CD4-positive, alpha-beta T cell treated with Interleukin-21 for 1 hour (primary cell): Measurements from ENCODE around the gene EXO5.
"Not testable (repeated sequence)": the region's sequence is repeated elsewhere in the genome, so short reads cannot be mapped to it uniquely, and the experiment has no call there.

Source experiments
- DNase-seq: peaks from one replicate; pipeline ENCODE4 v3.0.0-alpha.2; 2020

Gene EXO5

DNA sequence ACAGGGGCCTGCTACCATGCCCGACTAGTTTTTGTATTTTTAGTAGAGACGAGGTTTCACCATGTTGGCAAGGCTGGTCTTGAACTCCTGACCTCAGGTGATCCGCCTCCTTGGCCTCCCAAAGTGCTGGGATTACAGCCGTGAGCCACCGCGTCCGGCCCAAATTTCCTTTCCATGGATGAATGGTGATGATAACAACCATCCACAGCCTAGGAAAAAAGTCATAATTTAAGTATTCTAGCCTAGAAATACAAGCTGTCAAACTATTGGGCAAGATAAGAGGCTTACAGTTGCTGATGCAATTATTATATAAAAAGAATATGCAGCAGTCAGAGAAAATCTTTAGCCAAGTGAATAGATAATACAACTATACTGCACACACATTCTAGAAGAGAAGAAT, 46.2 kb downstream of the EXO5 start:
- DNase-seq, result not testable (repeated sequence)

DNA sequence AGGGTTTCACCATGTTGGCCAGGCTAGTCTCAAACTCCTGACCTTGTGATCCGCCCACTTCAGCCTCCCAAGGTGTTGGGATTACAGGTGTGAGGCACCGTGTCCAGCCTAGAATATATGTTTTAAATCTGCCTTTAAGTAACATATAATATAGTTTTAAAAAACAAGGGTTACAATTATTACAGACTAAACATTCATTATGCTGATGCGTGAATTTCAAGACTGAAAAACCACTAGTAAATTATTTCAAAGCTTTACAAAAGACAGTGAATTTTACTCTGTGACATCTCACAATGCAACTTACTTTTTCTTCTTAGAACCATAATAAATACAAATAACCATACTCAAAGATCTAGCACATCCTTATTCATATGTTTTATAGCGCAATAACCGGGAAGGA, 47.6 kb downstream of the EXO5 start:
- DNase-seq, result no peak

DNA sequence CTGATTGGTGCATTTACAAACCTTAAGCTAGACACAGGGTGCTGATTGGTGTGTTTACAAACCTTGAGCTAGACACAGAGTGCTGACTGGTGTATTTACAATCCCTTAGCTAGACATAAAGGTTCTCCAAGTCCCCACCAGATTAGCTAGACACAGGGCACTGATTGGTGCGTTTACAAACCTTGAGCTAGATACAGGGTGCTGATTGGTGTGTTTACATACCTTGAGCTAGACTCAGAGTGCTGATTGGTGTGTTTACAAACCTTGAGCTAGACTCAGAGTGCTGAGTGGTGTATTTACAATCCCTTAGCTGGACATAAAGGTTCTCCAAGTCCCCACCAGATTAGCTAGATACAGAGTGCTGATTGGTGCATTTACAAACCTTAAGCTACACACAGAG, 49.7 kb downstream of the EXO5 start:
- not testable (repeated sequence) for DNase-seq

DNA sequence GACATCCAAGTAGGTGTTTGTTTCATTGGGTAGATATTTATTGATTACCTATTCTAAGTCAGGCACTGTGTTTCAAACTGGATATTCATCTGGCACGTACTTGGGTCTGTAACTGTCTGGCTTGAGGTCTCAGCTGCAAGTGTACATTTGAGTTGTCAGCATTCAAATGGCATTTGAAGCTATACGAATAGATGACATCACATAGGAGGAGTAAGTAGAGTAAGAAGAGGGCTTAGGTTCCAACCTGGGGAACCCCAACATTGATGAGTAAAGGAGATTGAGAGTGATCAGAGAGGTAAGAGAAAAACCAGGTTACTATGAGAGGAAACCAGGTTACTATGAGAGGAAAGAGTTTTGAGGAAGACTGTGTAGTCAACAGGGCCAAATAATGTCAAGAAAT, 53.6 kb downstream of the EXO5 start:
- no peak for DNase-seq

DNA sequence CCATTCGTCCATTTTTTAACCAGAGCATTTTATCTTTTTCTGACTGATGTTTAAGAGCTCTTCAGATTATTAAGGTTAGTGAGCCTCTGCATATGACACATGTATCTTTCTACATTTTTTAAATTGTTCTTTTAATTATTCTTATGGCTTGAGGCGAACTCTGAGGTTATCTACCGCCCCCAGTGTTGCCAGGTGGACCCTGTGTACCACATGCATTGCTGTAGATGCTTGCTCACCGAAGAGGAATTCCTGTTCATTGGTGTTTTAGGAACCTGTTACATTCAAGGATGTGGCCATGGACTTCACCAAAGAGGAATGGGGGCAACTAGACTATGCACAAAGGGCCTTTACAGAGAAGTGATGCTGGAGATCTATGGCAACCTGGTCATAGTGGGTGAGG, 54.7 kb downstream of the EXO5 start:
- DNase-seq, result no peak

DNA sequence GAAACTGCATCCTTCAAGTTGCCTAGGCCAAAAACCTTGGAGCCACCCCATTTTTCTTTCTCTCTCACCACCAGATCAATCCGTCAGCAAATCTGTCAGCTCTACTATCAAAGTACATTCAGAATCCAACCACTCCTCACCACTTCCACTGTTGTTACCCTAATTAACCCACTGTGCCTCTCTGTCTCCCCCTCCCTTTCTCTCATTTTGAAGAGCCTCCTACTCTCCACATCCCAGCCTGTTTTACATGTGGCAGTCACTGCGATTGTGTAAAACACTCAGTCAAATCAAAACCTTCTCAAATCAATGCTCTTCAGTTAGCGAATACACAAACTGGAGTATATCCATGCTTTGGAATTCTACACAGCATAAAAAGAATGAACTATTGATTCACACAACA, 55.9 kb downstream of the EXO5 start:
- no peak for DNase-seq

DNA sequence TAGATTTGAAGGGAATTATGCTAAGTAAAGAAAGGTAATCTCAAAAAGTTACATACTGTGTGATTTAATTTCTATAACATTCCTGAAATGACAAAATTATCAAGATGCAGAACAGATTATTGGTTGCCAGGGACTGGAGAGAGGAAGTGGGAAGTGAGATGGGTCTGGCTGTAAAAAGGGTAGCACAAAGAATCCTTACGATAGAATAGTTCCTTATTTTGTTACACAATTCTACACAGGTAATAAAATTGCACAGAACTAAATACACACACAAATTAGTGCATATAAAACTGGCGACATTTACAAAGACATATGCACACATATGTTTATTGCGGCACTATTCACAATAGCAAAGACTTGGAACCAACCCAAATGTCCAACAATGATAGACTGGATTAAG, 56.3 kb downstream of the EXO5 start:
- DNase-seq, result no peak
